Measurements from ENCODE around the gene ATP13A5.

The ATP13A5 gene, protein sequence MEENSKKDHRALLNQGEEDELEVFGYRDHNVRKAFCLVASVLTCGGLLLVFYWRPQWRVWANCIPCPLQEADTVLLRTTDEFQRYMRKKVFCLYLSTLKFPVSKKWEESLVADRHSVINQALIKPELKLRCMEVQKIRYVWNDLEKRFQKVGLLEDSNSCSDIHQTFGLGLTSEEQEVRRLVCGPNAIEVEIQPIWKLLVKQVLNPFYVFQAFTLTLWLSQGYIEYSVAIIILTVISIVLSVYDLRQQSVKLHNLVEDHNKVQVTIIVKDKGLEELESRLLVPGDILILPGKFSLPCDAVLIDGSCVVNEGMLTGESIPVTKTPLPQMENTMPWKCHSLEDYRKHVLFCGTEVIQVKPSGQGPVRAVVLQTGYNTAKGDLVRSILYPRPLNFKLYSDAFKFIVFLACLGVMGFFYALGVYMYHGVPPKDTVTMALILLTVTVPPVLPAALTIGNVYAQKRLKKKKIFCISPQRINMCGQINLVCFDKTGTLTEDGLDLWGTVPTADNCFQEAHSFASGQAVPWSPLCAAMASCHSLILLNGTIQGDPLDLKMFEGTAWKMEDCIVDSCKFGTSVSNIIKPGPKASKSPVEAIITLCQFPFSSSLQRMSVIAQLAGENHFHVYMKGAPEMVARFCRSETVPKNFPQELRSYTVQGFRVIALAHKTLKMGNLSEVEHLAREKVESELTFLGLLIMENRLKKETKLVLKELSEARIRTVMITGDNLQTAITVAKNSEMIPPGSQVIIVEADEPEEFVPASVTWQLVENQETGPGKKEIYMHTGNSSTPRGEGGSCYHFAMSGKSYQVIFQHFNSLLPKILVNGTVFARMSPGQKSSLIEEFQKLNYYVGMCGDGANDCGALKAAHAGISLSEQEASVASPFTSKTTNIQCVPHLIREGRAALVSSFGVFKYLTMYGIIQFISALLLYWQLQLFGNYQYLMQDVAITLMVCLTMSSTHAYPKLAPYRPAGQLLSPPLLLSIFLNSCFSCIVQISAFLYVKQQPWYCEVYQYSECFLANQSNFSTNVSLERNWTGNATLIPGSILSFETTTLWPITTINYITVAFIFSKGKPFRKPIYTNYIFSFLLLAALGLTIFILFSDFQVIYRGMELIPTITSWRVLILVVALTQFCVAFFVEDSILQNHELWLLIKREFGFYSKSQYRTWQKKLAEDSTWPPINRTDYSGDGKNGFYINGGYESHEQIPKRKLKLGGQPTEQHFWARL

DNA sequence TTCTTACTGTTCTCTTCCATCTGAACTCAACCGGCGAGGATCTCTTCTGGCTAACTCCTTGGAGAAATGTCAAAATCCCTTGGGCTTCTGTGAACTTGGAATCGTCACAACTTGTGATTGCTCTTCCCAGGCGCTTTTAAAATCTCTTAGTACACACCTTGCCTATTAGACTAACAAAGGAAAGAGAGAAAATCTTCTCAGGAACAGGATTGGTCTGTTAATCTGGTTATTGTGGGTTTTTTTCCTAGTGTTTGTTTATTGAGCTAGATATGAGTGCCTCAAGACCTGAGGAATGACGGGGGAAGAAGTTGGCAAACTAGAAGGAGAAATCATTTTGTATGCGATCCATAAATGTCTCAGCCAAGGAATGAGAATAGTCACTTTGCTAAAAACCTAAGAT is at the start of gene ATP13A5:
TSS of gene ATP13A5 (minus strand) at position 48 of the 400 bp plus-strand sequence. CDS start at position 20, 28 bp downstream.
- no peak for DNase-seq

DNA sequence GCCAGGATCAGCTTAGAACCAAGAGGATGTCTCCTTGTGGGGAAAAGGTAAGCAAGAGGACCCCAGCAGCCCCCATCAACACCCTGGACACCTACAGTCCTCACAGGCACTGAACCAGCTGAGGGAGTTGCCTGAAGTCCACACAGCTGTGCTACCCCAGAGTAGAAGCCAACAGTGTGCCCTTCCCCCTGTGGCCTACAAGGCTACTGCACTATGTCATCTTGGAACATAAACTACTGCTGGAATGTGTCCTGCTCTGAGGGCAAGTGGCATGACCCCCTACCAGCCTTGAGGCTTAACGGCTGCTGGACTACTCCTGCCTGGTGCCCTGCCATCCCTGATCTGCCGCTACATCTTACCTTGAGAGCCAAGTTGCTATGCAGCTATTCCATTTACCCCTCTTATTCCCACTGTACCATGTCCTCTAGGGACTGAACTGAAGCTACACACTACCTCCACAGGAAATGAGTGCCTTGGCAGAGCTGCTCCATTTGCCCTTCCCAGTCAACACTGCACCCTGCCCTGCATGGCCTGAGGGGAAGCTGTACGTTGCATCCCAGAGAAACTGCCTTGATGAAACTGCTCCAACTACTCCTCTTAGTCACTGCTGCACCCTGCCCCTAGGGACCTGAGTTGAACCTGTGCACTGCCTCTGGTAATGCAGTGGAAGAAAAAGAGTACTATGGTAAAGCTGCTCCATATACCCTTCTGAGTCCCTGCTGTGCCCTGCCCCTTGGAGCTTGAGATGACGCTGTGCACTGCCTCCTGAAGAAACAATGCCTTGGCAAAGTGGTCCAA is 40.2 kb upstream of the ATP13A5 start:
- no peak for DNase-seq

DNA sequence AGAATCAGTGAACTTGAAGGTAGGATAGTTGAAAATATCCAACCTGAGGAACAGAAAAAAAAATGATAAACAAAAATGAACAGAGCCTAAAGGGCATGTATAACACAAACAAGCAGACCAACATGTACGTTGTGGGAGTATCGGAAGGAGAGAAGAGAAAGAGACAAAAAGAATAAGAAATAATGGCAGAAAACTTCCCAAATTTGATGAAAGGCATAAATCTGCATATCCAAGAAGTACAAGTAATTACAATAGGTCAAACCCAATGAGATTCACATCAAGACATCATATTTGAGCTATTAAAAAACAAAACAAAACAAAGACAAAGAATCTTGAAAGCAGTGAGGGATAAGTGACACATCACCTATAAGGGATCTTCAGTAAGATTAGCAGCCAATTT is 38.1 kb upstream of the ATP13A5 start:
- no peak for DNase-seq

DNA sequence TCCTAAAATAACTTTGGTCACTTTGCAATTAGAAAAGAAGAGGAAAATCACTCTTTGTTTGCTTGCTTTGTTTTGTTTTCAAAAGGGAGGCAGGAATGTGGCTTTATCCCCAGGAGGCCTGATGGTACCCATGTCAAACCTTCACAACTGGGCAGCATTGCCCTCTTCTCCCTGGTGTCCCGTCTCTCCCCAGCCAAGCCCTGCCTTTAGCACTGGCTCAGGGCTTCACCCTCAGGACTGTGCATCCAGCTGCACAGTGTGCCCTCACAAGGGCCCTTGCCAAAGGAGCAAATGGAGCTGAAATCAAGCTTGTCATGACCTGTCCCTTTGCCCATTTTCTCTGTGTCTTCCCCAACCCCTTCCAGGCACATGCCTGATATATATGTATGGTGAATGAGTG is 29.1 kb upstream of the ATP13A5 start:
- no peak for DNase-seq

DNA sequence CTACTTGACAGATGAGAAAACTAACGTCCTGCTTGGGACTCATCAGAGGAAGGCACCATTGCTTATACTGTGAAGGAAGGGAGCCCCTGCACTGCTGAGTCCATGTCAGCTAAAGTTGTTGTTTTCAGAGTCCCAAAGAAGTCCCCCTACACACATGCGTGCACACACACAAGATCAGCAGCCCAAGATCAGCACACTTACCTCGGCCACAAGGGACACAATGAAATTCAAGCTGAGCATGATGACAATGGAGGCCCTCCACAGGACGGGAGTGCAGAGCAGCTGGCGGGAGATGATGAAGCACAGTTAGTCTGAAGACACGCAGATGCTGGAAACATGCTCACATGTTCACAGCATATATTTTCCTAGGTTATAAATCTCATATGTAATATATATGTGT is 28.6 kb upstream of the ATP13A5 start:
- DNase-seq = no peak

DNA sequence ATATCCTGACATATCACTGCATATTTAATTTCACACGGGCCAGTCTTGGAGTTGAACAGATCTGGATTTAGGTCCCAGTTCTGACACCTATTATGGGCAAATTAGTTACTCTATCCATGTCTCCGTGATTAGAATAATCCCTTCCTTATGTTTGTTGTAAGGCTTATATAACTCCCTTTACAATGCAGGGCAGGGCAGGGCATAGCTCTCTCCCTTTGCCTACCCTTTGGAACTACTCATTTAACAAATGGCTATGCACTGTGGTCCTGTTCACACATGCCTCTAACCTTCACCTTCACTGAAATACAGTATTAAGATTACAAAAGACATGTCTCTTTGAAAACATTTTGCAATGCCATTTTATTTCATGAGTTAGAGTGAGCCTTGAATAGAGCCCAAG is 24.8 kb upstream of the ATP13A5 start:
- DNase-seq = no peak

DNA sequence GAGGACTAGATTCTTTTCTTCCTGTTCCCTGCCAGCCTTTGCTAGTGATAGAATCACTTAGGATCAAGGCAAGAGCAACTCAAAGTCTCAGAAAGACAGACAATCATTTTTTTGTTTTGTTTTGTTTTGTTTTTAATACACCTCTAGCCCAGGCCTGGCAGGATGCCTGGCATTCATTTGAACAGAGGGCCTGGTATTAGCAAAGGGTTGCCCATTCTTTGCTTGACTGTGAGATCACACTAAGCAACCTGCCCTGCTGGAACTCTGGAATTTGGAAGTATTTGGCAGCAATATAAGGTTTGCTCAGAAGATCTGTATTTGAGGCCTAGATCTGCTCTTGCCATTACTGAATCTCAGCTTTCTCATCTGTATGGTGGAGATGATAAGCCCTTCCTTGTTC is 21.8 kb upstream of the ATP13A5 start:
- no peak for DNase-seq

DNA sequence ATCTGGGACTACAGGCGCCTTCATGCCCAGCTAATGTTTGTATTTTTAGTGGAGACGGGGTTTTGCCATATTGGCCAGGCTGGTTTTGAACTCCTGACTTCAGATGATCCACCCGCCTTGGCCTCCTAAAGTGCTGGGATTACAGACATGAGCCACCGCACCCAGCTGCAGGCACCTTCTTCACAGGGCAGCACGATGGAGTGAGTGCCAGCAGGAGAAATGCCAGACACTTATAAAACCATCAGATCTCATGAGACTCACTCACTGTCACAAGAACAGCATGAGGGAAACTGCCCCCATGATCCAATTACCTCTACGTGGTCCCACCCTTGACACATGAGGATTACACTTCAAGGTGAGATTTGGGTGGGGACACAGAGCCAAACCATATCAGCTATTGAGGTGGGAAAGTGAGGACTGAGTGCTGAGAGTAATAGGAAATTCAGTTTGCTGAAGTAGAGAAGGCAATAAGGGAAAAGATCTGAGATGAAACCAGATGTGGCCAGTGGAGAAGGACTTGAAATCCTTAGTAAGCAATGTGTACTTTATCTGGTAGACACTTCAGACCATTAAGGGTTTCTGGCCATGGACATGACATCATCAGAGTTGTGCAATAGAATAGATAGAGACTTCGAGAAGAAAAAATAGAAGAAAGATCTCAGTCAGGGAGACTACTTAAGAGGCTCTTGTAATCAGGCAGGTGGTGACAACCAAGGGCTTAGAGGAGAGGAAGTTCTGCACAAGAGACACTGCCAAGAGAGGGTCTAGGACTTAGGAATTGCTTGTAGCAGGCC is 18.1 kb upstream of the ATP13A5 start:
- DNase-seq = no peak

DNA sequence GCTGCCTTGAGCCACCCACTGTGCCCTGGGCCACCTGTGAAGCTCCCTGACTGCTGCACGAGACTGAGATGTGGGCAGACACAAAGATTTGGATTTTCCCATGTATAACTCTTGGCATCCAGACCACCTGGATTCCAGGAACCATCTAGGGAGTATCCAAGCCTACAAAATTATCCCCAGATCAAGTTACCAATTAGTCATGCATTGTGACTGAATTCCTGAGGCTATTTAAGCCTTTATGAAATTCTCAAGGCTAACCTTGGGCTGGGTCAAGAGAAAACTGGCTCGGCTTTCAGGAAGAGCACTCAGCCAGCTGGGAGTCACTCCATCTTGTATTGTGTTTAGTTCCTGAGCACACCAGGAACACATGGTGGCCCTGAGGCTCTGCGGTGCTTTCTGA is 13.3 kb upstream of the ATP13A5 start:
- DNase-seq = no peak

DNA sequence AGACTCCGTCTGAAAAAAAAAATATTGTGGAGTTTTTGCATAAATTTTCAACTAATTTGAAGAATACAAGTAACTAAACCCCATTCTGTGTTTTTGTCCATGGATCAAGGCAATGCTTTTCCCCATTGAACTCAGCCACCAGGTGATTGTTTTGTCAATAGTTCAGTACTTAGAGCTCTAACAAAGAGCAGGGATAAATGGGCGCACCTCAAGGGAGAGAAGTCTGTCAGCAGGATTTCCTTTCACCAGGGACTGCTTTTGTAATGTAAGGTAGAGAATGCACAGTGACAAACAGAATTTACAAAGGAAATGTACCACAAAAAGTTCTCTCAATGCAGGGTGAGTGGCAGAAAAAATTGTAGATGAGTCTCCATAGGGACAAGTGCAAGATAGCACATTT is 10.8 kb upstream of the ATP13A5 start:
- DNase-seq = no peak

DNA sequence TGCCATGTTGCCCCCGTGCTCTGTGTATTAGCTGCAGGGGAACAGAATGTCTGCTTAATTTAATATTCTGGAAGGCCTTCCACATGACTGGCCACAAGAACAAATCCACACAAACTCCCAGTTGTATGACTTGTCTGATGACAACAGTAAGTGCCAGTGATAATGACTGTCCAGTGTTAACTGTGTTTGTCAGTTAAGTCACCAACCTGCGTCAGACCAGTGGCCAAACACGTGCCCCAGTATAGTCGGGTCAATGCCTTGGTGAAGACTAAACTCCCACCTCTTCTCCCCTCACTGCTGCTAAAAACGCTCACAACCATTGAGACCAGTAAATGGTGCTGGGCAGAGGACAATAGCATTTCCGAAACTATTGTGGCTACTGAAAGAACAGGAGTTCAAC is 9.8 kb upstream of the ATP13A5 start:
- DNase-seq = no peak

DNA sequence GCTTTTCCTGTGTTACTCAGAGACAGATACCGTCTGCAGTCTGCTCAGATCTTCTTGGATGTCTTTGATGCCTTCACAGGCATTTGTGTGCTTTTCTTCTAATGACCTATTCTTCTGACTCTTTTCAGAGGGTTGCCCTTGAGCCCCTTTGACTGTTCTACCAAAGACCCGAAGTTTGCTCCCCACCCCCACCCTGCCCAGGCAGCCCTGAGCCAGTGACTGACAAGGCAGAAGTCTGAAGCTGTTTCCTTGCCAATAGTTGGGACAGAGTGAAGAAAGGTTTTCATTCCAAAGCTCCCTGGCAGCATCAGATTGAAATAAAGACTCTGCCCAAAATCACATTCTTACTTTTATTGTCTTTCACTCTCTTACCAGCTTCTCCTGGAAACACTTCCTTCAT is 9.0 kb upstream of the ATP13A5 start:
- DNase-seq = no peak

DNA sequence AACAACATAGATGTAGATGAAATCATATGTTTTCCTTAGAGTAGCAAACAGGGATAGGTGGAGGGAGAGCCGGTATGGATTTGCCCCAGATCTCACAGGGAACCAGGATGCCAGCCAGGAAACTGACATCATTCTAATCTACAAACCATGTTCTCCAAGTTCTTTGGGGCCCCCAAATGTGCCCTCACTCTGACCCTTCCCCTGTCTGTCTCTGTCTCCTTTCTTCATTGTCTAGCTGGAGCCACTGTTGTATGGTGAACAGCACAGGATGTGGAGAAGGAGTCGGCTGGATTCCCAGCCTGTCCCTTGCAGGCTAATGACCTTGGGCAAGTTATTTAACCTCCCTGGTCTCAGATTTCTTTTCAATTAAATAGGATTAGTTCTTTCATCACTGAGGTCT is 962 bp downstream of the ATP13A5 start:
- DNase-seq = no peak

DNA sequence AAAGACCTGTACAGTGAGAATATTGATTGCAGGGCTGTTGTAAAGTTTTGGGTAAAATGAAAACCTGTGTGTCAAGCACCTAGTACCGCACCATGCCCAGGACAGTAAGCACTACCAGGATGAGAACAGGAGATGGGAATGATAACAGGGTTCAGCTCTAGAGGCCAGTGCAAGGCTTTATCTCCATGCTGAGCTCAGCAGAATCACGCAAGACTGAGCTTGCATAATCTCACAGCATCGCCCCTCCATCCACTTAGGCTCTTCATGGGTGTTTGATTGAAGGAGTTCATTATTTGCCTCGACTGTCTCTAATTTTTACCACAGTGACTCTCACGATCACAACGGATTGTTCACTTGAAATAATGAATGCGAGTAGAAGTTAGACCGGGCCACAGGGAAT is 2.9 kb downstream of the ATP13A5 start:
- no peak for DNase-seq

DNA sequence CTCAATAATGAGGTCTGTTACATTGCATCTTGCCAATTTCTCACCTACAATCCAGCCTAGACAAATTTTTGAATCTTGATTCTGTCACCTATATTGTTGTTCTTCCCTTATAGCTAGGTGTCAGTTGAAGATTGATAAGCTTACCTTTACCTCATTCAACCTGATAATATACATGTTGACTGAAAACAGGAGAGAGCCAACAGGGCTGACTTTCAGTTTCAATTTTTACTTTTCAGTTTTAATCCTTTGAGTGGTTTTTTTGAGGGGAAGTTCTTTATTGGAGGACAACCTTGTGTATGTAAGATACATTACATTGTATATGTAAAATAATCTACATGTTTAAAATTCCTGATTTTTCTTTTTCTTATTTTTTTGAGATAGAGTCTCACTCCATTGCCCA is 5.8 kb downstream of the ATP13A5 start:
- no peak for DNase-seq

DNA sequence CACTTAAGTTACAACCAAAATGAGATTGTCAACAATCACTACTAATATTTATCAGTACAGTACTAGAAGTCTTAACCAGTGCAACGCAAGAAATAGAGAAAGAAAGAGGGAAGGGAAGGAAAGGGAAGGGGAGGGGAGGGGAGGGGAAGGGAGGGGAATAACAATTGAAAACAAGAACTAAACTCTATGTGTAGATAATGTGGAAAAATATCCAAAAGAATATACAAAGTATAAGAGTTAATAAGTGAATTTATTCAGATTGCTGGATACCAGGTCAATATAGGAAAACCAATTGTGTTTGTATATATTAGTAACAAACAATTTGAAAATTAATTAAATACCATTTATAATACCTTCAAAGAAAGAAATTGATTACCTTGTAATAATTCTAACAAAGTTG is 10.7 kb downstream of the ATP13A5 start:
- DNase-seq = no peak

DNA sequence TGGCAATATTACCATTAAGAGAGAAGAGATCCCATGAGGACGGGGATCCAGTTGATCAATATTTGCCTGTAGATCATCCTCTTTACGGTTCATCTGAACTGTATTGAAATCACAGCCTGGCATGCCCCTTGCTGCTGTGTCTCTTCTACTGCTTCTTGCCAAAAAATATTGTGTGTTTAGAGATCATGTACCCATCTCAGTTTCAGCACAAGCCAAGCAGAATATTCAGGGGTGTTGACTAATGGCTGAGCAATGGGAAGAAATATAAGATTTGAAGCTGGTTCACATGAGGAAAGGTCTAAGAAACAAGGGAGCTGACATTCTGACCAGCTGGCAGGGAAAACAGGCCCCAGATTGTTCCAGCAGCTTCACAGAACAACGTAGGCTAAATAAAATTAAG is 21.3 kb downstream of the ATP13A5 start:
- DNase-seq = no peak

DNA sequence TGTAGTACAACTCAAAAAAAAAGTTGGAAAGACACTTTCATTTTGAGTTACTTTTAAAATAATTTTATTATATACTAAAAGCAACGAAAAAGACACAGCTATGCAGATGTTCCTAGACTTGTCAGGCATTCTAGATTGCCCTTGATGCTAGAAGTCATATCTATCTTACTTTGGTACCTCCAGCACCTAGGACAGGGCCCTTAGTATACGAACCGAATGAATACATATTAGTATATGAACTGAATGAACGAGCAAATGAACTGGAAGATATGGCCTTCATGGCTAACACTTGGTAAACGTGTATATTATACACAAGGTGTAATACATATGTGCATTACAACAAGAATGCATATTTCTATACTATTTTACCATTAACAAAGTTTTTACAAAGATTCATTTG is 24.1 kb downstream of the ATP13A5 start:
- no peak for DNase-seq

DNA sequence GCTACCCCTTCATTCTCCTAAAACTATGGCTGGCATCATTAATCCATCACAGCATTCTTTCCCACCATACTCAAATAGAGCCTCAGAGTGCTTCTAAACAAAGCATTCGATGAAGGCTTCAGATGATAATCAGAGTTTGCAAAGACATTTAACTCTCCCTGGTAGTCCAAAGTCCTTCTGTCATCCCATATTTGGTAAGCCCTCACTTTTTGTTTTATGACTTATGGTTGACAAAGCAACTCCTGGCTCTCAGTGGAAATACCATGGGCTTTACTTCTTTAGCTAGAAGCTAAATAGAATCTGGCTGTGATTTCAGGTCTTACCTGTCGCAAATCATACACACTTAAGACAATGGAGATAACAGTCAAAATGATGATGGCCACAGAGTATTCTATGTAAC is 27.8 kb downstream of the ATP13A5 start:
- no peak for DNase-seq

DNA sequence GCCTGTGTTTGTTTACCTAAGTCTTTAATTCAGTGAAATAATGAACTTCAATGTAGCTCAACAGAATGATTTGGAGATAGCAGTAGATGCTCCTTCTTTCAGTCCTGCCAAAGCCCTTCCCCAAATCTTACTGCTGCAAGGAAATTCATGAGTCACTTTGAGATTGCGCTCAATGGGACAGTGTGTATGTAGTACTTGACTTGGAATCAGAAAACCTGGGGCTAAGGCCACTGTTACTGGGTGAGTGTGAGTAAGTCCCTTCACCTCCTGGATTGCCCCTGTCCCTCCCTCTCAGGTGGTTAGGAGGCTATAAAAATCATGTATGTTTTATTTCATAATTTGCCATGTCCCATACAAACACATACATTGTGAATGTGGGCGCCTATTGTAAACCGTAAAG is 29.9 kb downstream of the ATP13A5 start:
- DNase-seq = no peak
